Sigmoid colon (tissue), 7 donors: ENCODE measurements around the gene PICK1. TPM values are rescaled to one million over a fixed set of nuclear protein-coding genes. Genes with fewer than 3 reads are reported as not detected.

Source experiments
- DNase-seq: peaks from one replicate; pipeline ENCODE4 v3.0.0-alpha.2; 2019
- H3K27ac ChIP-seq, 4 donors: fragments of 200-600 bp; sonication (generic); one replicate each; pipeline ENCODE4 v1.5.1; 2016 to 2019; ENCODE audit warnings: mild to moderate bottlenecking in 1 of 4
- H3K27me3 ChIP-seq, 3 donors: fragments of 200-600 bp; sonication (generic); one replicate each; pipeline ENCODE4 v1.5.1; 2019; ENCODE audit warnings: mild to moderate bottlenecking in 1 of 3
- H3K36me3 ChIP-seq, 4 donors: fragments of 200-600 bp; sonication (generic); one replicate each; pipeline ENCODE4 v1.5.1; 2016 to 2019
- H3K4me1 ChIP-seq, 4 donors: fragments of 200-600 bp; sonication (generic); one replicate each; pipeline ENCODE4 v1.5.1; 2017 to 2019
- H3K4me3 ChIP-seq, 4 donors: fragments of 200-600 bp; sonication (generic); one replicate each; pipeline ENCODE4 v1.5.1; 2017 to 2019; ENCODE audit warnings: mild to moderate bottlenecking in 2 of 4, moderate library complexity in 1 of 4
- H3K9me3 ChIP-seq, 4 donors: fragments of 200-600 bp in 3 of 4; sonication (generic) in 3 of 4; one replicate each; pipeline versions ENCODE4 v1.5.1 to v1.6.1; 2013 to 2019
- EP300 ChIP-seq, 4 donors: sonication (generic); formaldehyde crosslinking; IDR thresholded peaks; one replicate each; pipeline ENCODE4 v1.6.1; 2017; ENCODE audit warnings: antibody characterized with exemption in 4 of 4
- POLR2A ChIP-seq, 2 donors: fragments of 450-650 bp; IDR thresholded peaks; one replicate each; pipeline ENCODE4 v1.6.1; 2016; ENCODE audit warnings: antibody characterized with exemption in 2 of 2, mild to moderate bottlenecking in 2 of 2, moderate library complexity in 2 of 2
- POLR2AphosphoS5 ChIP-seq, 4 donors: sonication (generic); formaldehyde crosslinking; IDR thresholded peaks; one replicate each; pipeline ENCODE4 v1.6.1; 2017; ENCODE audit warnings: antibody characterized with exemption in 4 of 4
- WGBS, 2 donors: extraction: QIAGEN DNeasy Blood & Tissue Kit; methylation state at CpG; one replicate each; pipeline ENCODE4 v1.1.7; 2013; 5-methylcytosine and 5-hydroxymethylcytosine counted together
- intact Hi-C: fragments of 100-400 bp; cut with DNase I; formaldehyde crosslinking; loops from one replicate; pipeline ENCODE4 v1.15.1; 2023
- polyA plus RNA-seq, 3 donors: library from polyadenylated mRNA; stranded (reverse); fragments of 200-250 nt; gene quantifications; one replicate each; pipeline ENCODE4 v1.2.3, GENCODE V29; 2013
- total RNA-seq, 4 donors: library from RNA; depleted of rRNA; stranded (reverse); fragments of >200 nt; gene quantifications; one replicate each; pipeline ENCODE4 v1.1.0, GENCODE V29; 2016
- TF ChIP-seq, protein P1 (sequence below), 4 experiments: fragments of 450-650 bp in 3 of 4; fragments of 200-600 bp in 1 of 4; IDR thresholded peaks; one replicate each; pipeline ENCODE4 v1.5.1; 2016 to 2019; ENCODE audit warnings: antibody characterized with exemption in 4 of 4, mild to moderate bottlenecking in 3 of 4, moderate library complexity in 2 of 4
- donor health status: healthy with polysubstance abuse.
- donor health status: Bipolar disorder and iron deficiency.
- donor health status: healthy.

The PICK1 gene
- total and polyA plus RNA-seq, 7 donors = 14.3 to 38.9 (median 21.0) TPM

GRCh38 chr22:38021206-38021605 lies 36.0 kb upstream of the PICK1 start:
- Histone ChIP-seq H3K27ac (no peak overlapping the region), H3K9me3 (no peaks in the 10 kb centered on the region), H3K36me3 (no peaks in the 10 kb centered on the region), H3K27me3 (no peaks in the 10 kb centered on the region), H3K4me1 (peaks cover 0 to 20% (median 18%) of the 10 kb centered on the region in 4 donors), H3K4me3 (no peak overlapping the region)
- intact Hi-C loops = no loop called here
- WGBS, 2 donors = 88 to 93% methylated on average over 6 of the region's 6 CpGs
- no peak for TF ChIP-seq EP300 (IDR thresholded peaks at IDR 0.05)
- TF ChIP-seq POLR2A (IDR thresholded peaks at IDR 0.05) = no peak
- no peak for TF ChIP-seq POLR2AphosphoS5 (IDR thresholded peaks at IDR 0.05)
- TF ChIP-seq, protein P1, sequence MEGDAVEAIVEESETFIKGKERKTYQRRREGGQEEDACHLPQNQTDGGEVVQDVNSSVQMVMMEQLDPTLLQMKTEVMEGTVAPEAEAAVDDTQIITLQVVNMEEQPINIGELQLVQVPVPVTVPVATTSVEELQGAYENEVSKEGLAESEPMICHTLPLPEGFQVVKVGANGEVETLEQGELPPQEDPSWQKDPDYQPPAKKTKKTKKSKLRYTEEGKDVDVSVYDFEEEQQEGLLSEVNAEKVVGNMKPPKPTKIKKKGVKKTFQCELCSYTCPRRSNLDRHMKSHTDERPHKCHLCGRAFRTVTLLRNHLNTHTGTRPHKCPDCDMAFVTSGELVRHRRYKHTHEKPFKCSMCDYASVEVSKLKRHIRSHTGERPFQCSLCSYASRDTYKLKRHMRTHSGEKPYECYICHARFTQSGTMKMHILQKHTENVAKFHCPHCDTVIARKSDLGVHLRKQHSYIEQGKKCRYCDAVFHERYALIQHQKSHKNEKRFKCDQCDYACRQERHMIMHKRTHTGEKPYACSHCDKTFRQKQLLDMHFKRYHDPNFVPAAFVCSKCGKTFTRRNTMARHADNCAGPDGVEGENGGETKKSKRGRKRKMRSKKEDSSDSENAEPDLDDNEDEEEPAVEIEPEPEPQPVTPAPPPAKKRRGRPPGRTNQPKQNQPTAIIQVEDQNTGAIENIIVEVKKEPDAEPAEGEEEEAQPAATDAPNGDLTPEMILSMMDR (IDR thresholded peaks at IDR 0.05) = no peak
- DNase-seq = no peak

- no peaks in the 10 kb centered on the region for H3K36me3 ChIP-seq
- intact Hi-C loops = no loop called here
- no peak for DNase-seq
- no peaks in the 10 kb centered on the region for H3K27me3 ChIP-seq
- H3K4me3 ChIP-seq = no peak overlapping the region
- TF ChIP-seq, protein P1 (IDR thresholded peaks at IDR 0.05) = no peak
- TF ChIP-seq POLR2A (IDR thresholded peaks at IDR 0.05) (no peak), POLR2AphosphoS5 (IDR thresholded peaks at IDR 0.05) (no peak), EP300 (IDR thresholded peaks at IDR 0.05) (no peak)
- H3K27ac ChIP-seq = no peak overlapping the region
- peaks cover 0 to 2% (median 0%) of the 10 kb centered on the region in 4 donors for H3K4me1 ChIP-seq
- 84 to 87% methylated on average over 6 of the region's 6 CpGs for WGBS, 2 donors
- H3K9me3 ChIP-seq = no peaks in the 10 kb centered on the region
These were observed 34.2 kb upstream of the PICK1 start for GRCh38 chr22:38023045-38023444.

DNA sequence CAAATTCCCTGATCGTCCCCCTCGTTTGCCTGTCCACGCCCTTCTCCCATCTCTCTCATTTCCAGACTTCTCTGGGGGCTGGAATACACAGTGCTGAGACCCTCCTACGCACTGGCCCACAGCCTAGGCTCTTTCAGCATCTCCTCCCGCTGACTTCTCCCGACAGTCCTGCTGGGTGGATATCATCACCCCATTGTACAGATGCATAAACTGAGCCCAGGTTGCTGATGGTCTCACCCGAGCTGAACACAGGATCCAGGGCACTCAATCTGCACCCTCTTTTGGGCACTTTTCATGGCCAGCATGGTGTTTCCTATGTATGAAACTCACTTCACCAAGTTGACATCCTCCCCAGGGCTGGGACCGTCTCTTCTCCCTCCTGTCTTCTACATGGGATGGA lies 31.7 kb upstream of the PICK1 start:
- Histone ChIP-seq H3K36me3 (no peaks in the 10 kb centered on the region), H3K27me3 (no peaks in the 10 kb centered on the region), H3K9me3 (no peaks in the 10 kb centered on the region), H3K27ac (no peak overlapping the region), H3K4me3 (no peak overlapping the region), H3K4me1 (peaks cover 0 to 9% (median 0%) of the 10 kb centered on the region in 4 donors)
- WGBS, 2 donors = 88 to 91% methylated on average over 8 of the region's 8 CpGs
- no peak for DNase-seq
- no peak for TF ChIP-seq POLR2A (IDR thresholded peaks at IDR 0.05)
- TF ChIP-seq EP300 (IDR thresholded peaks at IDR 0.05) = no peak
- no peak for TF ChIP-seq POLR2AphosphoS5 (IDR thresholded peaks at IDR 0.05)
- TF ChIP-seq, protein P1 (IDR thresholded peaks at IDR 0.05) = no peak
- intact Hi-C loops = no loop called here

- no peaks in the 10 kb centered on the region for H3K9me3 ChIP-seq
- DNase-seq = no peak
- intact Hi-C loops = no loop called here
- H3K36me3 ChIP-seq = no peaks in the 10 kb centered on the region
- 82 to 89% methylated on average over 22 of the region's 22 CpGs for WGBS, 2 donors
- TF ChIP-seq, protein P1 (IDR thresholded peaks at IDR 0.05) = no peak
- TF ChIP-seq EP300 (IDR thresholded peaks at IDR 0.05) (no peak), POLR2A (IDR thresholded peaks at IDR 0.05) (no peak), POLR2AphosphoS5 (IDR thresholded peaks at IDR 0.05) (no peak)
- H3K4me3 ChIP-seq = no peak overlapping the region
- H3K27me3 ChIP-seq = no peaks in the 10 kb centered on the region
- peak overlapping the region in 3 of 4 donors; percentile 10 to 27 (median 11) for H3K27ac ChIP-seq
- H3K4me1 ChIP-seq = peaks cover 0 to 9% (median 0%) of the 10 kb centered on the region in 4 donors
These were observed 30.8 kb upstream of the PICK1 start for GRCh38 chr22:38026130-38027111.
